GM18867 (cell line): ENCODE data around the gene RBL1.
"Not testable (repeated sequence)": the region's sequence is repeated elsewhere in the genome, so short reads cannot be mapped to it uniquely, and the experiment has no call there.

Source experiments
- ATAC-seq: cut with Tn5 transposase; IDR thresholded peaks from one replicate; pipeline ENCODE4 v1.9.1; 2021; ENCODE audit warnings: mild to moderate bottlenecking, moderate library complexity; ENCODE audit not compliant: unreplicated experiment

Gene RBL1

GRCh38 chr20:37095599-37096414 lies at the start of gene RBL1:
RBL1 (minus strand) TSS chr20:37095997; CDS start chr20:37095928, 69 bp downstream.
- peak; percentile 75 for ATAC-seq

- no peak for ATAC-seq
Measured at GRCh38 chr20:37144856-37145404, 49.1 kb upstream of the RBL1 start.

- no peak for ATAC-seq
Measured at GRCh38 chr20:37142708-37143107, 46.9 kb upstream of the RBL1 start.

- no peak for ATAC-seq
Measured at GRCh38 chr20:37137547-37137946, 41.8 kb upstream of the RBL1 start.

- ATAC-seq, result no peak
Measured at GRCh38 chr20:37133952-37134351, 38.2 kb upstream of the RBL1 start.

GRCh38 chr20:37131486-37131885 lies 35.7 kb upstream of the RBL1 start:
- ATAC-seq, result no peak

- no peak for ATAC-seq
Measured at GRCh38 chr20:37128803-37129202, 33.0 kb upstream of the RBL1 start.

GRCh38 chr20:37126290-37126689 lies 30.5 kb upstream of the RBL1 start:
- not testable (repeated sequence) for ATAC-seq

GRCh38 chr20:37123441-37123840 lies 27.6 kb upstream of the RBL1 start:
- no peak for ATAC-seq

- ATAC-seq, result no peak
Measured at GRCh38 chr20:37120497-37120896, 24.7 kb upstream of the RBL1 start.

- ATAC-seq, result no peak
Measured at GRCh38 chr20:37119356-37120036, 23.7 kb upstream of the RBL1 start.

- ATAC-seq, result no peak
Measured at GRCh38 chr20:37114012-37114411, 18.2 kb upstream of the RBL1 start.

GRCh38 chr20:37111926-37112455 lies 16.2 kb upstream of the RBL1 start:
- ATAC-seq, result no peak

- ATAC-seq, result no peak
Measured at GRCh38 chr20:37108676-37109075, 12.9 kb upstream of the RBL1 start.

GRCh38 chr20:37102571-37102970 lies 6.8 kb upstream of the RBL1 start:
- ATAC-seq, result no peak

GRCh38 chr20:37096415-37097041 lies 731 bp upstream of the RBL1 start:
- no peak for ATAC-seq

- ATAC-seq, result peak; percentile 30
Measured at GRCh38 chr20:37095108-37095598, 644 bp downstream of the RBL1 start.

- ATAC-seq, result no peak
Measured at GRCh38 chr20:37090407-37090806, 5.4 kb downstream of the RBL1 start.

- no peak for ATAC-seq
Measured at GRCh38 chr20:37081717-37082289, 14.0 kb downstream of the RBL1 start.

GRCh38 chr20:37077009-37077408 lies 18.8 kb downstream of the RBL1 start:
- no peak for ATAC-seq
